Endodermal cell (in vitro differentiated cells): Measurements from ENCODE around the gene KLK14. TPM values are rescaled to one million over a fixed set of nuclear protein-coding genes. Genes with fewer than 3 reads are reported as not detected.

Experiments used
- DNase-seq: peaks from one replicate; pipeline ENCODE4 v3.0.0-alpha.2; 2017
- H3K27ac ChIP-seq: 2 replicates; pipeline ENCODE4 v1.5.1; 2013; ENCODE audit warnings: mild to moderate bottlenecking, low read depth, low read length, moderate library complexity
- H3K27me3 ChIP-seq: 2 replicates; pipeline ENCODE4 v1.6.1; 2013; ENCODE audit warnings: mild to moderate bottlenecking, low read length, moderate library complexity; ENCODE audit not compliant: insufficient read depth, control insufficient read depth, poor library complexity, severe bottlenecking
- H3K36me3 ChIP-seq: 2 replicates; pipeline ENCODE4 v1.7.0; 2013; ENCODE audit warnings: mild to moderate bottlenecking, low read length, moderate library complexity; ENCODE audit not compliant: control insufficient read depth, insufficient read depth
- H3K4me1 ChIP-seq: one replicate; pipeline ENCODE4 v1.7.0; 2013; ENCODE audit warnings: low read length; ENCODE audit not compliant: control insufficient read depth, insufficient read depth
- H3K4me3 ChIP-seq: 2 replicates; pipeline ENCODE4 v1.5.1; 2013; ENCODE audit warnings: mild to moderate bottlenecking, low read length, moderate library complexity
- H3K9ac ChIP-seq: 2 replicates; pipeline ENCODE4 v1.6.1; 2013; ENCODE audit warnings: mild to moderate bottlenecking, low read length, moderate library complexity; ENCODE audit not compliant: poor library complexity, severe bottlenecking; ENCODE audit errors: extremely low read depth
- H3K9me3 ChIP-seq: 2 replicates; pipeline ENCODE4 v1.6.1; 2013; ENCODE audit warnings: mild to moderate bottlenecking, low read length, moderate library complexity; ENCODE audit not compliant: control insufficient read depth
- H3K27ac Mint-ChIP-seq: 2 replicates; pipeline ENCODE4 v1.8.0; 2020; ENCODE audit warnings: mixed read lengths
- H3K27me3 Mint-ChIP-seq: 2 replicates; pipeline ENCODE4 v1.8.0; 2021; ENCODE audit warnings: mild to moderate bottlenecking, mixed read lengths; ENCODE audit not compliant: insufficient read depth
- H3K36me3 Mint-ChIP-seq: 2 replicates; pipeline ENCODE4 v1.8.0; 2020; ENCODE audit warnings: low read depth, mixed read lengths
- H3K4me1 Mint-ChIP-seq: 2 replicates; pipeline ENCODE4 v1.8.0; 2020; ENCODE audit warnings: mixed read lengths
- H3K4me3 Mint-ChIP-seq: 2 replicates; pipeline ENCODE4 v1.8.0; 2020; ENCODE audit warnings: mild to moderate bottlenecking, moderate library complexity, mixed read lengths
- H3K9me3 Mint-ChIP-seq: 2 replicates; pipeline ENCODE4 v1.8.0; 2020; ENCODE audit warnings: mild to moderate bottlenecking, mixed read lengths
- WGBS, 2 experiments: methylation state at CpG; one replicate each; pipeline versions ENCODE4 v1.1.5 to v1.1.7; 2013; ENCODE audit warnings: missing lambda C conversion rate in 2 of 2, mixed read lengths in 1 of 2; ENCODE audit not compliant: insufficient coverage in 1 of 2, insufficient read length in 1 of 2; 5-methylcytosine and 5-hydroxymethylcytosine counted together
- total RNA-seq, 2 donors: library from RNA; stranded (reverse); fragmentation: NEBNext Ultra II Directional in 1 of 2; extraction: Animal tissue kit (Norgen Biotek cat#: 25700) in 1 of 2; gene quantifications; 2 replicates in 1 of 2; 3 replicates in 1 of 2; pipeline ENCODE4 v1.2.1, GENCODE V29; 2021
- TF ChIP-seq, protein P1 (sequence below): fragments of 200-600 bp; sonication (generic); conservative IDR thresholded peaks from 2 replicates; pipeline ENCODE4 v1.5.0; 2021; ENCODE audit warnings: antibody characterized with exemption, mild to moderate bottlenecking

Gene KLK14
- total RNA-seq, 2 donors from 2014 or later = 0.55 to 0.71 TPM

DNA sequence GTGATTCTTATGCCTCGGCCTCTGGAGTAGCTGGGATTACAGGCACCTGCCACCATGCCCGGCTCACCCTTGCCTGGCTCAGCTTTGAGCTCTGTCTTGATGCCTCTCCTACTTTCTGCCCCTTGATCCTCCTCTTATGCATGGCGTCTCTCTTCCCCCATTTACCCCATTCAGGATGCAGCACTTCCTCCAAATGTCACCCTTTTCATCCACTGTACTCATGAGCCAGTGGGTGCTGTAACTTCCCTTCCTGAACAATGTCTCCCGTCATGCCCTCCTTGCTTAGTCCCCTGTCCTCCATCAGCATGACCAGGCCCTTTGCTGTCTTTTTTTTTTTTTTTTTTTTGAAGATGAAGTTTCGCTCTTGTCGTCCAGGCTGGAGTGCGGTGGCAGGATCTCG is 38.6 kb upstream of the KLK14 start:
- H3K4me3 Mint-ChIP-seq = no peak overlapping the region
- no peaks in the 10 kb centered on the region for H3K36me3 Mint-ChIP-seq
- no peak for DNase-seq
- Histone ChIP-seq H3K27ac (no peak overlapping the region), H3K9me3 (no peaks in the 10 kb centered on the region), H3K27me3 (peaks cover 4% of the 10 kb centered on the region), H3K4me3 (no peak overlapping the region), H3K9ac (no peak overlapping the region), H3K4me1 (no peaks in the 10 kb centered on the region), H3K36me3 (no peaks in the 10 kb centered on the region)
- 92 to 100% methylated on average over 8 of the region's 8 CpGs for WGBS, 2 experiments
- no peak overlapping the region for H3K27ac Mint-ChIP-seq
- H3K9me3 Mint-ChIP-seq = no peaks in the 10 kb centered on the region
- TF ChIP-seq, protein P1, sequence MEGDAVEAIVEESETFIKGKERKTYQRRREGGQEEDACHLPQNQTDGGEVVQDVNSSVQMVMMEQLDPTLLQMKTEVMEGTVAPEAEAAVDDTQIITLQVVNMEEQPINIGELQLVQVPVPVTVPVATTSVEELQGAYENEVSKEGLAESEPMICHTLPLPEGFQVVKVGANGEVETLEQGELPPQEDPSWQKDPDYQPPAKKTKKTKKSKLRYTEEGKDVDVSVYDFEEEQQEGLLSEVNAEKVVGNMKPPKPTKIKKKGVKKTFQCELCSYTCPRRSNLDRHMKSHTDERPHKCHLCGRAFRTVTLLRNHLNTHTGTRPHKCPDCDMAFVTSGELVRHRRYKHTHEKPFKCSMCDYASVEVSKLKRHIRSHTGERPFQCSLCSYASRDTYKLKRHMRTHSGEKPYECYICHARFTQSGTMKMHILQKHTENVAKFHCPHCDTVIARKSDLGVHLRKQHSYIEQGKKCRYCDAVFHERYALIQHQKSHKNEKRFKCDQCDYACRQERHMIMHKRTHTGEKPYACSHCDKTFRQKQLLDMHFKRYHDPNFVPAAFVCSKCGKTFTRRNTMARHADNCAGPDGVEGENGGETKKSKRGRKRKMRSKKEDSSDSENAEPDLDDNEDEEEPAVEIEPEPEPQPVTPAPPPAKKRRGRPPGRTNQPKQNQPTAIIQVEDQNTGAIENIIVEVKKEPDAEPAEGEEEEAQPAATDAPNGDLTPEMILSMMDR = no peak
- H3K4me1 Mint-ChIP-seq = peaks cover 6% of the 10 kb centered on the region
- peaks cover 21% of the 10 kb centered on the region for H3K27me3 Mint-ChIP-seq

DNA sequence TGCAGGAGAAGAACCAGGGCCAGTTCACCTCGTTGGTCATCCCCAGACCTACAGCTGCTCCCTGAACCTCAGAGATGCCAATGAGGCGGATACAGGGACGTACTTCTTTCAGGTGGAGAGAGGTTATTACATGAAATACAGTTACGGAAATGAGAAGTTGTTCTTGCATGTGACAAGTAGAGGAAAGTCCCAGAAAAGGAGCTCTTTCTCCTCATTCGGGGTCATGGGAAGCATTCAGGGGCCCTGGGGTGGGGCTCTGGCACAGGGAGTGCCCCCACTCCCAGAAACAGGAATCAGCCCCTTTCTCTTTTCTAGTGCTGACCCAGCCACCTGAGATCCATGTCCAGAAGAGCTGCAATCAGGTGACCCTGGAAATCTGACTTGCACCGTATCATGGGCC is 37.5 kb upstream of the KLK14 start:
- H3K4me3 Mint-ChIP-seq = no peak overlapping the region
- H3K27me3 ChIP-seq = peaks cover 4% of the 10 kb centered on the region
- no peaks in the 10 kb centered on the region for H3K36me3 ChIP-seq
- H3K36me3 Mint-ChIP-seq = no peaks in the 10 kb centered on the region
- H3K27me3 Mint-ChIP-seq = peaks cover 29% of the 10 kb centered on the region
- DNase-seq = no peak
- H3K9me3 Mint-ChIP-seq = no peaks in the 10 kb centered on the region
- no peaks in the 10 kb centered on the region for H3K4me1 ChIP-seq
- peaks cover 6% of the 10 kb centered on the region for H3K4me1 Mint-ChIP-seq
- WGBS, 2 experiments = 90 to 97% methylated on average over 5 to 6 of the region's 6 CpGs
- no peak overlapping the region for H3K9ac ChIP-seq
- TF ChIP-seq, protein P1 = no peak
- no peak overlapping the region for H3K27ac Mint-ChIP-seq
- H3K27ac ChIP-seq = no peak overlapping the region
- no peaks in the 10 kb centered on the region for H3K9me3 ChIP-seq
- no peak overlapping the region for H3K4me3 ChIP-seq

DNA sequence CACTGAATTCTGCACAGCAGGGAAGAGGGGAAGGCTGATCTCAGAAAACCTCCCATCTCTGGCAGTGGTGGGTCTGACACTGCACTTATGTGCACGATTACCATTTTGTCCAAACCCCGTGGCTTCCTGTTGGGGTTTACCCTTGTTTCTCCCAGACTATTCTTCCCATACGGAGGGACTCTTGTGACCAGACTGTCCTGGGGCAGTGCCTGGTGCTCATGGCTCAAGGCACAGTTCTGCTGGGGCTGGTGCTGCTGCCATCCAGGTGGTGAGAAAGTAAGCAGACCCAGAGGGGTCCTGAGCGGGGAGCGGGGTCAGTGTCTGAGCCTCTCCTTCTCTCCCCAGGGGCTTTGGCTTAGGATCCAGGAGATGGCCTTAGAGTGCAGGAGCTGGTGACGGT is 36.9 kb upstream of the KLK14 start:
- Mint-ChIP-seq H3K27ac (no peak overlapping the region), H3K9me3 (no peaks in the 10 kb centered on the region), H3K36me3 (no peaks in the 10 kb centered on the region), H3K4me1 (peaks cover 6% of the 10 kb centered on the region), H3K27me3 (peaks cover 31% of the 10 kb centered on the region), H3K4me3 (no peak overlapping the region)
- no peak overlapping the region for H3K4me3 ChIP-seq
- H3K36me3 ChIP-seq = no peaks in the 10 kb centered on the region
- no peak for DNase-seq
- H3K9me3 ChIP-seq = no peaks in the 10 kb centered on the region
- TF ChIP-seq, protein P1 = no peak
- no peak overlapping the region for H3K9ac ChIP-seq
- no peak overlapping the region for H3K27ac ChIP-seq
- no peaks in the 10 kb centered on the region for H3K4me1 ChIP-seq
- 92 to 96% methylated on average over 4 to 6 of the region's 6 CpGs for WGBS, 2 experiments
- peaks cover 4% of the 10 kb centered on the region for H3K27me3 ChIP-seq
